ENCODE measurements around the gene MAK. TPM values are rescaled to one million over a fixed set of nuclear protein-coding genes. Genes with fewer than 3 reads are reported as not detected.

The MAK gene
- total RNA-seq, 2 donors from 2014 or later: 0.26 TPM; not detected in 1

DNA sequence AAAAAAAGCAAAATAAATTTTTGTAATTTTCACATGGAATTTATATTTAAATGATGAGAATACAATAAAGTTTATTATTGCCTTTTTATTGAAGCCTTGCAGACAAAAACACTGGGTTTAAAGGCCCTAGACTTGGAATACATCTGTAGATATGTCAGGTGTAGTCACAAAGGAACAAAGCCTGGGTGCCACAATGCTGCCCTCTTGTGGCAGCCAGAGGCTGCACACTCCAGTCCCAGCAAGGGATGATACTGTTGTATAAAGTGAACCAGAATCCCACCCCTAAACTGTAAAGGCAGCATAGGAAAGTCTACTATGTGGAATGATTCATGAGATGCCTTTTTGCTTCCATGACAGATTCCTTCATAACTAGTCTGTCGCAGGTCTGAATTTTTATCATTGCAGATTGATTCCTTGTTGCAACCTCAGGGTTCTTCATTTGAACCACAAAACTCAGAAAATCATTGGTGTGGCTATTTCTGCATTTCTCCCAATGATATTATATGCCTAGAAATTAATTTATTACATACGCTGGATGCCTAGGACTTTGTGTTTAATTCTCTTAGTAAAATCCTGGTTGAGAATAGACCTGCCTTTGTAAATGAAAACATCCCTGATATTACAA lies 37.0 kb downstream of the MAK start:
- DNase-seq: peak; percentile 54 to 70 (median 58)
- Histone ChIP-seq H3K36me3 (replicated peaks in 1 of 2; ENCODE audit: insufficient read depth in 1 of 2, low read depth in 2 of 2) (no peaks in the 10 kb centered on the region), H3K27ac (no peak overlapping the region), H3K4me3 (no peak overlapping the region), H3K27me3 (no peaks in the 10 kb centered on the region), H3K9me3 (no peaks in the 10 kb centered on the region), H3K4me1 (no peaks in the 10 kb centered on the region)
- intact Hi-C loops (cut with DNase I): loop anchor here (5.0 kb wide), 1 partner anchor 324 kb away; no protein-coding TSS in a partner anchor
- peak; percentile 83 for ATAC-seq
- 16 to 21% methylated on average over 2 of the region's 2 CpGs for WGBS, 2 donors
- TF ChIP-seq POLR2A (IDR thresholded peaks at IDR 0.05) (no peak), CTCF (IDR thresholded peaks at IDR 0.05) (peak; percentile 86 to 99 (median 87))

- DNase-seq: no peak
Observed at GRCh38 chr6:10800810-10801209, 37.5 kb downstream of the MAK start.

DNA sequence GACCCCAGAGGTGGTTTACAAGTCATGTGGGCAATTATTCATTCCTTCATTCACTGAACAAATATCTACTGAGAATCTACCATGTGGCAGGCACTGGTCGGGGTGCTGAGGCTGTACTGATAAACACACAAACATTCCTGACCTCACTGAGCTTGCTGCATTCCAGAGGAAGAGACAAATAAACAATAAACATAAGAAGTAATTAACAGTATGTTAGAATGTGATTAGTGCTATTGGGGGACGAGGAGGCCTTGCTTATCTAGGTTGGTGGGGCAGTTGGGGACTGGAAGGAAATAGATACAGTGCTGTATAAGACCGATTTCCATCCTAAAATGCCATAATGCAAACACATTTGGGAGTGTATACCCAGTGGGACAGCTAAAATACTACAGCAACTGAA lies 44.1 kb downstream of the MAK start:
- no peak overlapping the region for H3K4me3 ChIP-seq
- ATAC-seq: no peak
- no peaks in the 10 kb centered on the region for H3K9me3 ChIP-seq
- TF ChIP-seq POLR2A (IDR thresholded peaks at IDR 0.05): no peak
- TF ChIP-seq CTCF (IDR thresholded peaks at IDR 0.05): no peak
- intact Hi-C loops (cut with DNase I): no loop called here
- no peak for DNase-seq
- H3K27me3 ChIP-seq: no peaks in the 10 kb centered on the region
- 66 to 72% methylated on average over 3 of the region's 3 CpGs for WGBS, 2 donors
- H3K36me3 ChIP-seq (replicated peaks in 1 of 2; ENCODE audit: insufficient read depth in 1 of 2, low read depth in 2 of 2): no peaks in the 10 kb centered on the region
- no peaks in the 10 kb centered on the region for H3K4me1 ChIP-seq
- H3K27ac ChIP-seq: no peak overlapping the region

More at GRCh38 chr6:10800810-10801209, 37.5 kb downstream of the MAK start:
- intact Hi-C loops (cut with DNase I): loop anchor here (5.0 kb wide), 1 partner anchor 324 kb away; no protein-coding TSS in a partner anchor
- Histone ChIP-seq H3K27me3 (no peaks in the 10 kb centered on the region), H3K9me3 (no peaks in the 10 kb centered on the region), H3K4me3 (no peak overlapping the region), H3K4me1 (no peaks in the 10 kb centered on the region), H3K27ac (no peak overlapping the region), H3K36me3 (replicated peaks in 1 of 2; ENCODE audit: insufficient read depth in 1 of 2, low read depth in 2 of 2) (no peaks in the 10 kb centered on the region)
- 44 to 53% methylated on average over 3 of the region's 3 CpGs for WGBS, 2 donors
- ATAC-seq: no peak
- TF ChIP-seq CTCF (IDR thresholded peaks at IDR 0.05): no peak

- WGBS, 2 donors: 92 to 97% methylated on average over 6 of the region's 6 CpGs
- no peak overlapping the region for H3K4me3 ChIP-seq
- no peaks in the 10 kb centered on the region for H3K9me3 ChIP-seq
- intact Hi-C loops (cut with DNase I): no loop called here
- no peak for TF ChIP-seq POLR2A (IDR thresholded peaks at IDR 0.05)
- TF ChIP-seq CTCF (IDR thresholded peaks at IDR 0.05): no peak
- ATAC-seq (no peak), DNase-seq (no peak)
- no peaks in the 10 kb centered on the region for H3K36me3 ChIP-seq (replicated peaks in 1 of 2; ENCODE audit: insufficient read depth in 1 of 2, low read depth in 2 of 2)
- H3K4me1 ChIP-seq: no peaks in the 10 kb centered on the region
- H3K27me3 ChIP-seq: no peaks in the 10 kb centered on the region
- no peak overlapping the region for H3K27ac ChIP-seq
Observed at GRCh38 chr6:10793695-10794094, 44.6 kb downstream of the MAK start.

DNA sequence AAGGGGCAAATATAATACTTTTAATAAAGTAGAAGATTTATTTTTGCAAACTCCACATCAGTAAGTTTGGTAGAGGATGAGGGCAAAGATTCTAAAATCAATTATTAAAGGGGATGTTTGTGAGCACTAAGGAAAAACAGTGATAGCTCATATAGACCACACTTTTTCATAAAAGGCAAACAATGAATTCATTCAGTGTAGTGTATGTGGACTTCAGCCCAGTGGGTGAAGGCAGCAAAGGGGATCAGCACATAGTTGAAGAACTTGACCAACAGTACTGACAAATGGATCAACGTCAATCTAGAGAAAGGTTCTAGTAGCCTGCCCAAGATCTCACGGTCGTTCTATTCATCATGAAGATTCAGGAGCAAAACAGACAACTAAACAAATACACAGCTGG lies 45.3 kb downstream of the MAK start:
- Histone ChIP-seq H3K27me3 (no peaks in the 10 kb centered on the region), H3K36me3 (replicated peaks in 1 of 2; ENCODE audit: insufficient read depth in 1 of 2, low read depth in 2 of 2) (no peaks in the 10 kb centered on the region), H3K4me1 (no peaks in the 10 kb centered on the region), H3K27ac (no peak overlapping the region), H3K9me3 (no peaks in the 10 kb centered on the region), H3K4me3 (no peak overlapping the region)
- ATAC-seq (no peak), DNase-seq (no peak)
- TF ChIP-seq CTCF (IDR thresholded peaks at IDR 0.05): no peak
- no peak for TF ChIP-seq POLR2A (IDR thresholded peaks at IDR 0.05)
- 88 to 91% methylated on average over 3 of the region's 3 CpGs for WGBS, 2 donors
- intact Hi-C loops (cut with DNase I): no loop called here
